Colonic mucosa (tissue), 4 donors: ENCODE results near the gene PGF. TPM values are rescaled to one million over a fixed set of nuclear protein-coding genes. Genes with fewer than 3 reads are reported as not detected.

Experiments
- DNase-seq: peaks from one replicate; pipeline ENCODE4 v3.0.0-alpha.2; 2020
- H3K27ac ChIP-seq: fragments of 200-600 bp; one replicate; pipeline ENCODE4 v1.8.0; 2021
- H3K27me3 ChIP-seq: fragments of 200-600 bp; one replicate; pipeline ENCODE4 v1.8.0; 2021
- H3K36me3 ChIP-seq: fragments of 200-600 bp; one replicate; pipeline ENCODE4 v1.8.0; 2021
- H3K4me1 ChIP-seq: fragments of 200-600 bp; one replicate; pipeline ENCODE4 v1.8.0; 2021; ENCODE audit warnings: mild to moderate bottlenecking
- H3K4me3 ChIP-seq: fragments of 200-600 bp; one replicate; pipeline ENCODE4 v1.8.0; 2021
- H3K9ac ChIP-seq, 2 donors: one replicate each; pipeline ENCODE4 v1.7.0; 2013; ENCODE audit warnings: control low read depth in 2 of 2, low read depth in 2 of 2, low read length in 2 of 2
- H3K9me3 ChIP-seq: fragments of 200-600 bp; one replicate; pipeline ENCODE4 v1.8.0; 2021
- CTCF ChIP-seq: fragments of 200-600 bp; IDR thresholded peaks from one replicate; pipeline ENCODE4 v1.8.0; 2022; ENCODE audit warnings: antibody characterized with exemption, mild to moderate bottlenecking
- intact Hi-C: fragments of 100-400 bp; cut with DNase I; formaldehyde crosslinking; loops from one replicate; pipeline ENCODE4 v1.14.1; 2022
- total RNA-seq, 2 donors: library from RNA; stranded (reverse); fragmentation: NEBNext Ultra II Directional in 1 of 2; extraction: Animal tissue kit (Norgen Biotek cat#: 25700) in 1 of 2; gene quantifications; one replicate each; pipeline ENCODE4 v1.2.1, GENCODE V29; 2021
- donor health status: healthy.
- donor health status: DM: no; HTN: no; CAD: no.
- donor health status: DM: no; HTN: no; CAD: no.

The PGF gene
- total RNA-seq, 2 donors from 2014 or later = 0.57 to 2.2 TPM

GRCh38 chr14:74947353-74948227 lies 7.8 kb downstream of the PGF start:
- Histone ChIP-seq H3K27ac (no peak overlapping the region), H3K27me3 (no peaks in the 10 kb centered on the region), H3K9me3 (no peaks in the 10 kb centered on the region), H3K36me3 (no peaks in the 10 kb centered on the region), H3K4me3 (no peak overlapping the region), H3K9ac (peak overlapping the region in 1 of 2 donors; percentile 3), H3K4me1 (peaks cover 8% of the 10 kb centered on the region)
- no peak for DNase-seq
- intact Hi-C loops = loop anchor here (2.0 to 10.0 kb wide), 2 partner anchors 141 to 357 kb away; no protein-coding TSS in a partner anchor
- no peak for TF ChIP-seq CTCF

- Histone ChIP-seq H3K9ac (no peak overlapping the region), H3K4me3 (no peak overlapping the region), H3K36me3 (no peaks in the 10 kb centered on the region), H3K4me1 (peaks cover 7% of the 10 kb centered on the region), H3K27ac (no peak overlapping the region), H3K9me3 (no peaks in the 10 kb centered on the region), H3K27me3 (no peaks in the 10 kb centered on the region)
- intact Hi-C loops = loop anchor here (2.0 to 10.0 kb wide), 2 partner anchors 142 to 358 kb away; no protein-coding TSS in a partner anchor
- no peak for DNase-seq
- TF ChIP-seq CTCF = no peak
These were observed 8.6 kb downstream of the PGF start for GRCh38 chr14:74946659-74947281.

DNA sequence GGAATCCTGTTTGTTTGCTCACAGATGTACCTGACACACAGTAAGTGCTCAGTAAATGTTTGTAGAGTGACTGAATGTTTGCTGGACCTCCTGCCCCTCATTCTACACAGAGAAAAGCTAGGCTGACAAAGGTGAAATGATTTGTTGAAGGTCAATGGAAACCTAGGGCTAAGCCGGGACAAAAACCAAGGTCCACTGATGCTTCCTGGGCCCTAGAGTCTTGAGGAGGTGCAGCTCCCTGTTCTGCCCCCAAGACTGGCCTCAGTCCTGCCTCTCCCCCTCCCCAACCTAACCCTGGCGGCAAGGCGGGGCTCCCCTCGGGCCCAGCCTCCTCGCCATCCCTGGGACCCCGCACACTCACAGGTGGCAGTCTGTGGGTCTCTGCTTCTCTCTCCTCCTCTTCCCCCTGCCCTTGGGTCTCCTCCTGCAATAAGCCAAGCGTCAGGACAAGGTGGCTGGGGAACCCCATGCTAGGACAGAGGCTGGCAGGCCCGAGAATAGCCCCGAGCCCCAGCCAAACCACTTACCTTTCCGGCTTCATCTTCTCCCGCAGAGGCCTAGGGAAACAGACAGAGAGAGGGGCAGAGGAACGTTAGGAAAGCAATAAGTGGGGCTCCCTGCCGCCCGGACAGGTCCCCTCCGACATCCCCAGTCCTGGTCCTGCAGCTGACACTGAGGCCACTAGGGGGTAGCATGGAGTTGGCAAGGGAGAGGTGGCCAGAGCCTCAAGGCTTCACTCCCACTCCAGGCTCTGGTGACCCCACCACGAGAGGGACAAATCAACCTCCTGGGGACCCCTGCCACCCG lies 9.3 kb downstream of the PGF start:
- no peak overlapping the region for H3K4me3 ChIP-seq
- peaks cover under 1% of the 10 kb centered on the region for H3K4me1 ChIP-seq
- no peaks in the 10 kb centered on the region for H3K9me3 ChIP-seq
- H3K9ac ChIP-seq = no peak overlapping the region
- DNase-seq = peak; percentile 87
- peak; percentile 88 for TF ChIP-seq CTCF
- H3K27me3 ChIP-seq = no peaks in the 10 kb centered on the region
- no peaks in the 10 kb centered on the region for H3K36me3 ChIP-seq
- no peak overlapping the region for H3K27ac ChIP-seq
- intact Hi-C loops = loop anchor here (2.0 to 10.0 kb wide), 2 partner anchors 143 to 359 kb away; no protein-coding TSS in a partner anchor

DNA sequence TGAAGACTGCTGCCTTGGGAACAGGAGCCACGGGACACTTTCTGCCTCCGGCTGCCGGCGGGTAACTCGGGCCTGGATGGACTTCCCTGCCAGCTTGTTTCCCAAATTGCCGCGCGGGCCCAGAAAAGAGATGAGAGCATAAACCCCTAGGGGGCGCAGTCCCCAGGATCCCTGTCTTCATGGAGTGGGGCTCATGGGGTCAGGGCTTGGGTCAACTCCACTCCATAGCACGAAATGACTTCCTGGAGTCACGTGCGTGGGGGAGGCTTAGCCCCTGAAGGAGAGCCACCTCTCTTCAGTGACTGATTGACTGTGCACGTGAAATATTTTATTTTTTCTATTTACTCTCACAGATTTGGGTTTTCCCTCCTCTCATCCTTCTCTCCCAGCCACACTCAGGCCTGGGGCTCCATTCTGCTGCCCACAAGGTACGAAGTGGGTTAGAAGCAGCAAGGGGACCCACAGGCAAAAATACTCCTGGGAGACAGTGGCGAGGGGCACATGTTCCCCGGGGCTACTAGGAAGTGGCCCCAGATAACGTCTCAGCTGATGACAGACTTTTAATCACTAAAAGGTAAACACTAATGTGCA lies 10.0 kb downstream of the PGF start:
- TF ChIP-seq CTCF = peak; percentile 29
- Histone ChIP-seq H3K4me1 (no peaks in the 10 kb centered on the region), H3K27me3 (no peaks in the 10 kb centered on the region), H3K36me3 (no peaks in the 10 kb centered on the region), H3K9me3 (no peaks in the 10 kb centered on the region), H3K27ac (no peak overlapping the region), H3K9ac (no peak overlapping the region), H3K4me3 (no peak overlapping the region)
- no peak for DNase-seq
- intact Hi-C loops = loop anchor here (10.0 kb wide), 1 partner anchor 359 kb away; no protein-coding TSS in a partner anchor

- no peak for DNase-seq
- intact Hi-C loops = loop anchor here (10.0 kb wide), 1 partner anchor 362 kb away; no protein-coding TSS in a partner anchor
These were observed 12.8 kb downstream of the PGF start for GRCh38 chr14:74942608-74943007.

More at GRCh38 chr14:74942608-74943007, 12.8 kb downstream of the PGF start:
- H3K36me3 ChIP-seq = no peaks in the 10 kb centered on the region
- no peaks in the 10 kb centered on the region for H3K9me3 ChIP-seq
- TF ChIP-seq CTCF = no peak
- H3K4me1 ChIP-seq = peaks cover 6% of the 10 kb centered on the region
- no peak overlapping the region for H3K4me3 ChIP-seq
- peak overlapping the region in 1 of 2 donors; percentile 28 for H3K9ac ChIP-seq
- H3K27me3 ChIP-seq = no peaks in the 10 kb centered on the region
- no peak overlapping the region for H3K27ac ChIP-seq
